NK-92 treated with Interleukin-12 subunit alpha and Interleukin-12 subunit beta, amount 100 ng/mL, for 24 hours (cell line): ENCODE measurements around the gene ZNF324B.
"Not testable (repeated sequence)": the region's sequence is repeated elsewhere in the genome, so short reads cannot be mapped to it uniquely, and the experiment has no call there.

ENCODE experiments used
- DNase-seq: peaks from one replicate; lab custom pipeline; 2025; lab: John Stamatoyannopoulos, UW

Gene ZNF324B

GRCh38 chr19:58480481-58480830 is 29.0 kb downstream of the ZNF324B start:
- DNase-seq, result no peak

- no peak for DNase-seq
Measured at GRCh38 chr19:58480831-58481230, 29.4 kb downstream of the ZNF324B start.

- no peak for DNase-seq
Measured at GRCh38 chr19:58482372-58482771, 30.9 kb downstream of the ZNF324B start.

GRCh38 chr19:58483776-58484175 is 32.4 kb downstream of the ZNF324B start:
- DNase-seq, result no peak

- not testable (repeated sequence) for DNase-seq
Measured at GRCh38 chr19:58484349-58484748, 32.9 kb downstream of the ZNF324B start.

- DNase-seq, result no peak
Measured at GRCh38 chr19:58491393-58491792, 40.0 kb downstream of the ZNF324B start.

GRCh38 chr19:58492265-58492664 is 40.8 kb downstream of the ZNF324B start:
- DNase-seq, result no peak

GRCh38 chr19:58497634-58498170 is 46.3 kb downstream of the ZNF324B start:
- no peak for DNase-seq

- no peak for DNase-seq
Measured at GRCh38 chr19:58498316-58499020, 47.0 kb downstream of the ZNF324B start.

GRCh38 chr19:58499021-58499927 is 47.9 kb downstream of the ZNF324B start:
- peak; percentile 99 for DNase-seq

- DNase-seq, result no peak
Measured at GRCh38 chr19:58500242-58500641, 48.8 kb downstream of the ZNF324B start.
